Measurements from ENCODE around the gene HECW1.

- TF ChIP-seq POLR2A (IDR thresholded peaks at IDR 0.05) = no peak
- TF ChIP-seq, protein P1, sequence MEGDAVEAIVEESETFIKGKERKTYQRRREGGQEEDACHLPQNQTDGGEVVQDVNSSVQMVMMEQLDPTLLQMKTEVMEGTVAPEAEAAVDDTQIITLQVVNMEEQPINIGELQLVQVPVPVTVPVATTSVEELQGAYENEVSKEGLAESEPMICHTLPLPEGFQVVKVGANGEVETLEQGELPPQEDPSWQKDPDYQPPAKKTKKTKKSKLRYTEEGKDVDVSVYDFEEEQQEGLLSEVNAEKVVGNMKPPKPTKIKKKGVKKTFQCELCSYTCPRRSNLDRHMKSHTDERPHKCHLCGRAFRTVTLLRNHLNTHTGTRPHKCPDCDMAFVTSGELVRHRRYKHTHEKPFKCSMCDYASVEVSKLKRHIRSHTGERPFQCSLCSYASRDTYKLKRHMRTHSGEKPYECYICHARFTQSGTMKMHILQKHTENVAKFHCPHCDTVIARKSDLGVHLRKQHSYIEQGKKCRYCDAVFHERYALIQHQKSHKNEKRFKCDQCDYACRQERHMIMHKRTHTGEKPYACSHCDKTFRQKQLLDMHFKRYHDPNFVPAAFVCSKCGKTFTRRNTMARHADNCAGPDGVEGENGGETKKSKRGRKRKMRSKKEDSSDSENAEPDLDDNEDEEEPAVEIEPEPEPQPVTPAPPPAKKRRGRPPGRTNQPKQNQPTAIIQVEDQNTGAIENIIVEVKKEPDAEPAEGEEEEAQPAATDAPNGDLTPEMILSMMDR (IDR thresholded peaks at IDR 0.05) = no peak
These were observed 448.4 kb downstream of the HECW1 start for GRCh38 chr7:43560742-43561330.
